Measurements from ENCODE around the gene LDLRAP1.

- no peak for TF ChIP-seq EZH2 (IDR thresholded peaks at IDR 0.05; ENCODE audit: borderline replicate concordance, insufficient read depth, low read depth, low read length, poor library complexity, severe bottlenecking)
- no peak for TF ChIP-seq CTCF (IDR thresholded peaks at IDR 0.05)
Observed at GRCh38 chr1:25565626-25566025, 22.2 kb downstream of the LDLRAP1 start.

Measured in B cell (primary cell).